GM23248 (cell line): ENCODE data around the gene FARP1. TPM values are rescaled to one million over a fixed set of nuclear protein-coding genes. Genes with fewer than 3 reads are reported as not detected.
A peak's percentile ranks its signal among the peaks of the same experiment; 100 is the strongest.

Source experiments
- DNase-seq: peaks from one replicate; pipeline ENCODE4 v3.0.0-alpha.2; 2015
- H2AFZ ChIP-seq: fragments of 200-600 bp; sonication (generic); 2 replicates; pipeline ENCODE4 v1.6.1; 2016; ENCODE audit warnings: antibody characterized with exemption
- H3F3A ChIP-seq: fragments of 200-600 bp; sonication (generic); 2 replicates; pipeline ENCODE4 v1.6.1; 2016; ENCODE audit warnings: mild to moderate bottlenecking, antibody characterized with exemption, mixed run types; ENCODE audit not compliant: insufficient read depth
- H3K27ac ChIP-seq: fragments of 200-600 bp; sonication (generic); 2 replicates; pipeline ENCODE4 v1.5.1; 2016; ENCODE audit warnings: mild to moderate bottlenecking
- H3K27me3 ChIP-seq: fragments of 200-600 bp; sonication (generic); replicated peaks from 2 replicates; pipeline ENCODE4 v1.6.1; 2016; ENCODE audit warnings: mild to moderate bottlenecking; ENCODE audit not compliant: insufficient read depth
- H3K36me3 ChIP-seq: fragments of 200-600 bp; sonication (generic); 2 replicates; pipeline ENCODE4 v1.6.1; 2016; ENCODE audit warnings: low read depth, mild to moderate bottlenecking
- H3K4me1 ChIP-seq: fragments of 200-600 bp; sonication (generic); 2 replicates; pipeline ENCODE4 v1.6.1; 2016; ENCODE audit warnings: mild to moderate bottlenecking; ENCODE audit not compliant: insufficient read depth
- H3K4me2 ChIP-seq: fragments of 200-600 bp; sonication (generic); one replicate; pipeline ENCODE4 v1.6.1; 2016; ENCODE audit warnings: mild to moderate bottlenecking; ENCODE audit not compliant: unreplicated experiment
- H3K4me3 ChIP-seq: fragments of 200-600 bp; sonication (generic); 2 replicates; pipeline ENCODE4 v1.5.1; 2016; ENCODE audit warnings: mild to moderate bottlenecking
- H3K79me2 ChIP-seq: fragments of 200-600 bp; sonication (generic); 2 replicates; pipeline ENCODE4 v1.6.1; 2016; ENCODE audit warnings: mild to moderate bottlenecking; ENCODE audit not compliant: insufficient read depth
- H3K9ac ChIP-seq: fragments of 200-600 bp; sonication (generic); 2 replicates; pipeline ENCODE4 v1.6.1; 2016; ENCODE audit warnings: mild to moderate bottlenecking
- H3K9me2 ChIP-seq: fragments of 200-600 bp; sonication (generic); 2 replicates; pipeline ENCODE4 v1.6.1; 2016; ENCODE audit warnings: mixed run types, mild to moderate bottlenecking, moderate library complexity; ENCODE audit not compliant: insufficient read depth
- H3K9me3 ChIP-seq: fragments of 200-600 bp; sonication (generic); one replicate; pipeline ENCODE4 v1.6.1; 2017; ENCODE audit warnings: low read depth
- H4K20me1 ChIP-seq: fragments of 200-600 bp; sonication (generic); 2 replicates; pipeline ENCODE4 v1.6.0; 2016; ENCODE audit not compliant: insufficient read depth
- EZH2 ChIP-seq: fragments of 200-600 bp; sonication (generic); IDR thresholded peaks from 2 replicates; pipeline ENCODE4 v1.6.1; 2018; ENCODE audit warnings: antibody characterized with exemption, mild to moderate bottlenecking; ENCODE audit not compliant: insufficient read depth, poor library complexity, severe bottlenecking
- EZH2phosphoT487 ChIP-seq: fragments of 200-600 bp; sonication (generic); IDR thresholded peaks from 2 replicates; pipeline ENCODE4 v1.6.1; 2018; ENCODE audit warnings: antibody characterized with exemption, moderate library complexity, mild to moderate bottlenecking, low read depth; ENCODE audit not compliant: insufficient read depth
- WGBS, 2 experiments: methylation state at CpG; one replicate each; pipeline ENCODE4 v1.1.6; 2015 to 2017; ENCODE audit warnings: low lambda C conversion rate in 2 of 2, low coverage in 1 of 2; ENCODE audit errors: missing lambda C conversion rate in 2 of 2; 5-methylcytosine and 5-hydroxymethylcytosine counted together
- in situ Hi-C: fragments of 300-500 bp; cut with MboI; formaldehyde crosslinking; loops from 2 replicates; pipeline ENCODE4 v1.15.0; 2020
- polyA plus RNA-seq: library from polyadenylated mRNA; unstranded; fragments of >200 nt; fragmentation: Nextera tagmentation; extraction: Ambion mirVana; gene quantifications from 2 replicates; pipeline ENCODE4 v1.2.1, GENCODE V29; 2016
- total RNA-seq: library from RNA; depleted of rRNA; stranded (reverse); fragments of >200 nt; shearing (Covaris generic); gene quantifications from 2 replicates; pipeline ENCODE4 v1.2.3, GENCODE V29; 2014

FARP1 gene
- total and polyA plus RNA-seq, 2 experiments from 2014 or later = 53.7 to 56.6 TPM

DNA sequence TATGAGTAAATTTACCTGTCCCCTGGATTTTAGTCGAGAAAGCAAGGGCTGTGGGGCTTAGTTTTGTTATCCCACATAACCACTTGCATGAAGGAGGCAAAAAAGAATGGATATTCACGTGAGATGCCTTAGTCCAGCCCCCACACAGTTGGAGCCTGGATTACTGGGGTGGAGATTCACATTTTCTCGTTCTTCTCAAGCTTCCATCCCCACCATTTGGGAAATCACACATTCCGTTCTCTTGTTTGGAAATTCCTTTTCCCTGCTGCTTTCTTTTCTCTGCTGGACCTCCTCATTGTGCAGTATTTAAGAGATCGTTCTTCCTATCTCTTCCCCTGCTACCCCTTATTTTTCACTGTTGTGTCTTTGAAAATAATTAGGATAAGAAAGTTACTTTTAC, 45.1 kb upstream of the FARP1 start:
- no peaks in the 10 kb centered on the region for H3K36me3 ChIP-seq
- no peaks in the 10 kb centered on the region for H3K9me3 ChIP-seq
- H3F3A ChIP-seq = no peaks in the 10 kb centered on the region
- WGBS, 2 experiments = 84 to 85% methylated on average over 5 of the region's 5 CpGs
- H3K27ac ChIP-seq = no peak overlapping the region
- H2AFZ ChIP-seq = no peak overlapping the region
- in situ Hi-C loops = no loop called here
- H3K4me3 ChIP-seq = no peak overlapping the region
- H3K27me3 ChIP-seq = no peaks in the 10 kb centered on the region
- no peak overlapping the region for H3K9ac ChIP-seq
- peaks cover 10% of the 10 kb centered on the region for H3K4me1 ChIP-seq
- DNase-seq = no peak
- no peaks in the 10 kb centered on the region for H4K20me1 ChIP-seq
- TF ChIP-seq EZH2phosphoT487 (no peak), EZH2 (no peak)
- peak overlapping the region; percentile 4 for H3K4me2 ChIP-seq
- H3K79me2 ChIP-seq = no peaks in the 10 kb centered on the region
- no peaks in the 10 kb centered on the region for H3K9me2 ChIP-seq

DNA sequence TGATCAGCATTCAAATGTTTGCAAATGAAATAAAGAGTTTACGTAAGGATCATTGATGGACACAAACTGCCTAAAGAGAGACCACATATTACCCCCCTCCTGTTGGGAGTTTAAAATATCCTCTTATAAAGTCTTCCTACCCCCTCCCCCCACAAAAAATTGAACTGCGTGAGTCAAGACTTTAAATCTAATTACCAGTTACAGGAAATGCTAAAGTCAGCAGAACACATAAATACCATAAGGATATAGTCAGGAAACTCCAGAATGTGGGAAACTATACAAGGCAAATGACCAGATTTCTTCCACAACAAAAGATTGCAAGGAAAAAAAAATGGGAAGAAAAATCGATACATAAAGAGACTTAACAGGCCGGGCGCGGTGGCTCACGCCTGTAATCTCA, 44.4 kb upstream of the FARP1 start:
- in situ Hi-C loops = no loop called here
- no peaks in the 10 kb centered on the region for H3K9me3 ChIP-seq
- no peaks in the 10 kb centered on the region for H3K79me2 ChIP-seq
- no peak overlapping the region for H3K9ac ChIP-seq
- peak; percentile 58 for DNase-seq
- no peak overlapping the region for H2AFZ ChIP-seq
- H3K9me2 ChIP-seq = no peaks in the 10 kb centered on the region
- no peaks in the 10 kb centered on the region for H3K27me3 ChIP-seq
- H4K20me1 ChIP-seq = no peaks in the 10 kb centered on the region
- TF ChIP-seq EZH2 (no peak), EZH2phosphoT487 (no peak)
- no peak overlapping the region for H3K4me3 ChIP-seq
- H3K4me1 ChIP-seq = peaks cover 10% of the 10 kb centered on the region
- no peaks in the 10 kb centered on the region for H3F3A ChIP-seq
- no peak overlapping the region for H3K27ac ChIP-seq
- 67 to 68% methylated on average over 7 of the region's 7 CpGs for WGBS, 2 experiments
- H3K4me2 ChIP-seq = peak overlapping the region; percentile 44
- no peaks in the 10 kb centered on the region for H3K36me3 ChIP-seq

DNA sequence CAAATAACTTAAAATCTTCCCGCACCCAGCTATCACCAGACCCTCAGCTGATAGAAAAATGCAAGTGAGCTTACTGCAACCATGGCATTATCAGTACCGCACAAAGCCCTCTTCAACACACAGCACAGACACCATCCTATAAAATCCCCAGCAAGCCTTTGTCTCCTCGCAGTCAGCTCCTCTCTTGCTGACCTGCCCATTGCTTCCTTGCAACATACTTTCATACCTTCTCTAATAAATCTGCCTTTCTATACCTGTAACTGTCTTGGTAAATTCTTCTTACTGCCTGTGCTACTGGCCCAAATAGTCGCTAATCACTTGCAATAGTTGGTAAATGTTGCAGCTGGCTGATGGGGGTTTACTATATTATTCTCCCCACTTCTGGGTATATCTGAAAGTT, 43.3 kb upstream of the FARP1 start:
- Histone ChIP-seq H4K20me1 (no peaks in the 10 kb centered on the region), H3K9ac (no peak overlapping the region), H3K36me3 (no peaks in the 10 kb centered on the region), H3K79me2 (no peaks in the 10 kb centered on the region), H3K27ac (no peak overlapping the region), H3K4me2 (no peak overlapping the region), H3K9me2 (no peaks in the 10 kb centered on the region), H3K9me3 (no peaks in the 10 kb centered on the region), H2AFZ (no peak overlapping the region), H3K4me1 (peaks cover 10% of the 10 kb centered on the region), H3F3A (no peaks in the 10 kb centered on the region), H3K4me3 (no peak overlapping the region), H3K27me3 (no peaks in the 10 kb centered on the region)
- in situ Hi-C loops = no loop called here
- no peak for DNase-seq
- TF ChIP-seq EZH2phosphoT487 = no peak
- TF ChIP-seq EZH2 = no peak
- WGBS, 2 experiments = 84 to 89% methylated on average over 4 of the region's 4 CpGs

DNA sequence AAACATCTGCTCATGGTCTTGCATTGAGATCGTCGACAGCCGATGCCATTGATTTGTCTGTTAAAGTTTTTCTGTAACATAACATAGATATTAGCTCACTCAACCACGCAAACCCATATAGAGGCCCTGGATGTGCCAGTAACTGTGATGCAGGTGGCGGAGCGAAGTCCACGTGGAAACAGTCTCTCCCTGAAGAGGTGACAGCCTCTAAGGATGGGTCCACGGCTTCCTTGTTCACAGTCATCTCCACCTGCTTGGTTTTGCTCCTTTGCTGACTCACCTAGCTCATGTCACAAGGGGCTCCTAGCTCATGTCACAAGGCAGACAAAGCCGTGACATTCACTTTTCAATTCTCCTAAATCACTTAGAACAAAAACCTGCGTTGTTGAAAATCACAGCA, 42.4 kb upstream of the FARP1 start:
- Histone ChIP-seq H3K27ac (no peak overlapping the region), H3F3A (no peaks in the 10 kb centered on the region), H4K20me1 (no peaks in the 10 kb centered on the region), H3K36me3 (no peaks in the 10 kb centered on the region), H3K4me3 (no peak overlapping the region), H3K9ac (no peak overlapping the region), H2AFZ (no peak overlapping the region), H3K79me2 (no peaks in the 10 kb centered on the region), H3K9me2 (no peaks in the 10 kb centered on the region), H3K4me2 (no peak overlapping the region), H3K27me3 (no peaks in the 10 kb centered on the region), H3K4me1 (peaks cover 10% of the 10 kb centered on the region), H3K9me3 (no peaks in the 10 kb centered on the region)
- 88 to 89% methylated on average over 10 of the region's 10 CpGs for WGBS, 2 experiments
- in situ Hi-C loops = no loop called here
- TF ChIP-seq EZH2phosphoT487 (no peak), EZH2 (no peak)
- DNase-seq = no peak

DNA sequence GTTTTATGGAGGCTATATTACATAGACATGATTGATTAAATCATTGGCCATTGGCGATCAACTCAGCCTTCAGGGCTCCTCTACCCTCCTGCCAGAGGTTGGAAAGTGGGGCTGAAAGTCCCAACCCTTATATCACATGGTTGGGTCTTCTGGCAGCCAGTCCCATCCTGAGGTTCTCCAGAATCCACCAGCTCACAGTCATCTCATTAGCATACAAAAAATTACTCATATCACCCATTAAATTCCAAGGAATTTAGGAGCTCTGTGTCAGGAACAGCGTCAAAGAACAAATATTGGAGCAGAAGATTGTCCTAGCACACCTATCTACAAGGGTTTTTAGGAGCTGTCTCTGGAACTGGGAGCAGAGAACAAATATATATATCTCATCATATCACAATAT, 39.4 kb upstream of the FARP1 start:
- H3K4me2 ChIP-seq = no peak overlapping the region
- no peaks in the 10 kb centered on the region for H3K9me2 ChIP-seq
- H3K9me3 ChIP-seq = no peaks in the 10 kb centered on the region
- H3K27ac ChIP-seq = no peak overlapping the region
- no peaks in the 10 kb centered on the region for H3K36me3 ChIP-seq
- in situ Hi-C loops = no loop called here
- no peak overlapping the region for H3K9ac ChIP-seq
- H2AFZ ChIP-seq = no peak overlapping the region
- H3K27me3 ChIP-seq = no peaks in the 10 kb centered on the region
- no peaks in the 10 kb centered on the region for H3K79me2 ChIP-seq
- TF ChIP-seq EZH2 = no peak
- no peak for TF ChIP-seq EZH2phosphoT487
- H3K4me1 ChIP-seq = peaks cover 10% of the 10 kb centered on the region
- no peak overlapping the region for H3K4me3 ChIP-seq
- H3F3A ChIP-seq = no peaks in the 10 kb centered on the region
- WGBS, 2 experiments = 73 to 77% methylated on average over 2 of the region's 2 CpGs
- peak; percentile 40 for DNase-seq
- no peaks in the 10 kb centered on the region for H4K20me1 ChIP-seq
